SK-N-MC (cell line): ENCODE measurements around the gene ZNF384.
A peak's percentile ranks its signal among the peaks of the same experiment; 100 is the strongest.

Experiments
- DNase-seq: peaks from one replicate; pipeline ENCODE4 v3.0.0-alpha.2; 2011; ENCODE audit warnings: low read depth, low spot score
- H3K27ac ChIP-seq: fragments of 200-600 bp; sonication (generic); 2 replicates; pipeline ENCODE4 v1.5.1; 2016; ENCODE audit warnings: mixed run types
- H3K36me3 ChIP-seq: fragments of 200-600 bp; sonication (generic); 2 replicates; pipeline ENCODE4 v1.6.1; 2017; ENCODE audit warnings: antibody characterized with exemption, low read length, mixed read lengths; ENCODE audit not compliant: insufficient read depth
- H3K4me3 ChIP-seq: fragments of 200-600 bp; sonication (generic); 2 replicates; pipeline ENCODE4 v1.5.1; 2016
- H3K9ac ChIP-seq: fragments of 200-600 bp; sonication (generic); 2 replicates; pipeline ENCODE4 v1.8.0; 2017; ENCODE audit warnings: mixed run types, mixed read lengths; ENCODE audit not compliant: insufficient read length
- H3K9me3 ChIP-seq: fragments of 200-600 bp; sonication (generic); 2 replicates; pipeline ENCODE4 v1.6.1; 2017; ENCODE audit warnings: low read depth, mild to moderate bottlenecking, antibody characterized with exemption, low read length, moderate library complexity, mixed read lengths
- EZH2 ChIP-seq: fragments of 200-600 bp; sonication (generic); IDR thresholded peaks from one replicate; pipeline ENCODE4 v1.6.1; 2017; ENCODE audit warnings: antibody characterized with exemption
- FOXP2 ChIP-seq: optimal IDR thresholded peaks from 2 replicates; pipeline ENCODE3; 2011; ENCODE audit warnings: mild to moderate bottlenecking, moderate library complexity; ENCODE audit not compliant: insufficient read depth; ENCODE audit errors: extremely low read length, control extremely low read depth
- POLR2AphosphoS5 ChIP-seq: IDR thresholded peaks from 2 replicates; pipeline ENCODE4 v1.6.1; 2012; ENCODE audit warnings: mild to moderate bottlenecking, low read depth, low read length, borderline replicate concordance

The ZNF384 gene

DNA sequence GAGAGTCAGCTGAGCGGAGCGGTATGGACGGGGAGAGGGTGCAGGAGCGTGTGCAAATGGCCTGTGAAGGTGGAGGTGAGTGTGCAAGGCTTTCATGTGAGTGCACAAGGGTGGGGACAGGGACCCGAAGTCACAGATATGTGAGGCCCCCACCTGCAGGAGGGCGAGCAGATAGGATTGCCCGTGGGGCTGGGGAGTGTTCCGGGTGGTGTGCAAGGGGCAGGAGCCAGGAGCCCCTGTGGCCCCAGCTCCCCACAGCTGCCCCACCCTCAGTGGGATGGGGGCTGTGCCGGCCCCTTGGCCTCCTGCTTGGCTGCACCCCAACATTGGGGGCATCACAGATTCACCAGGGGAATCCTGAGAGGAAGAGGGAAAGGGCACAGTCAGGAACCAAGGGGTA lies 5.5 kb upstream of the ZNF384 start:
- Histone ChIP-seq H3K27ac (no peak overlapping the region), H3K9me3 (no peaks in the 10 kb centered on the region), H3K9ac (no peak overlapping the region), H3K36me3 (no peaks in the 10 kb centered on the region), H3K4me3 (no peak overlapping the region)
- TF ChIP-seq EZH2 (no peak), FOXP2 (no peak), POLR2AphosphoS5 (no peak)
- DNase-seq, result no peak

DNA sequence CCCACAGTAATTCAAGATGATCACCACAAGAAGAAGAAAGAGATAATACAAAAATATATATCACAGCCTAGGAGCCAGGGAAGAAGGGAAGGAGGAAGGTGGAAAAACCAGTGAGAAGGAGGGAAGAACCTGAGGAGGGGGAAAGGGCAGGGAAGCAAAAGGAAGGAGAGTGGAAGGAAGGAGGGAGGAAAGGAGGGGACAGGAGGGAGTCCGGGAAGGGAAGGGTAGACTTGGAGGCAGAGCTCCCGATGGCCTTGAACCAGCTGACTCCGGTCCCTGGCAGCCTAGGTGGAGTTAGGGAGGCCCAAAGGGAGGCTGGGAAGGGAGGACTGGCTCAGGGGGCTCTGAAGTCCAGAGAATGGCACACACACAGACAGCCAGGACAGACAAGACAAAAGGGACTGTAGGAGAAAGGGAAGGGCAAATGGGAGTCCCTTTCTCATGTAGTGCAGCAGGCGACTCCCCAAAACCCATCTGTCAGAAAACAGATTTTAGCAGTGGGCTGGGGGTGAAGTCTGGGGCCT lies 4.7 kb upstream of the ZNF384 start:
- Histone ChIP-seq H3K27ac (no peak overlapping the region), H3K9ac (no peak overlapping the region), H3K9me3 (no peaks in the 10 kb centered on the region), H3K4me3 (no peak overlapping the region), H3K36me3 (no peaks in the 10 kb centered on the region)
- no peak for DNase-seq
- no peak for TF ChIP-seq POLR2AphosphoS5

DNA sequence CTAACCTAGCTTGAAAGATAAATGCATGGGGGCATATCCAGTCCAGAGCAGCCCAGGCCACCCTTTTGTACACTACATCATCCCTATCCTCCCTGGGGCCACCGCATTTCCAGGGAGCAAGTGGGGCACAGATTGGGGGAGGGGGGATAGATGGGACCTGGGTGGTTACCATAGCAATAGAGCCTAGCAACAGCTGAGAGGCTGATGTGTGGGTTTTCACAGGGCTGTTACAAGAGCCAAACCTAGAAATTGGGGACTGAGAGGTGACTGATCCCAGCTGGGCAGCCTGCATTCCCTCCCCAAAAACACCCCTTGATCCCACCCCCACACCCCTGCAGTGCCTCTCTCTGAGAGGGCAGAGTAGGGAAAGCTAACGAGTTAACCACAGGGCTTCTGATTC lies 3.7 kb upstream of the ZNF384 start:
- H3K4me3 ChIP-seq, result no peak overlapping the region
- no peak overlapping the region for H3K9ac ChIP-seq
- no peak for DNase-seq
- TF ChIP-seq EZH2 (no peak), FOXP2 (no peak), POLR2AphosphoS5 (no peak)
- no peaks in the 10 kb centered on the region for H3K36me3 ChIP-seq
- H3K27ac ChIP-seq, result no peak overlapping the region
- no peaks in the 10 kb centered on the region for H3K9me3 ChIP-seq

DNA sequence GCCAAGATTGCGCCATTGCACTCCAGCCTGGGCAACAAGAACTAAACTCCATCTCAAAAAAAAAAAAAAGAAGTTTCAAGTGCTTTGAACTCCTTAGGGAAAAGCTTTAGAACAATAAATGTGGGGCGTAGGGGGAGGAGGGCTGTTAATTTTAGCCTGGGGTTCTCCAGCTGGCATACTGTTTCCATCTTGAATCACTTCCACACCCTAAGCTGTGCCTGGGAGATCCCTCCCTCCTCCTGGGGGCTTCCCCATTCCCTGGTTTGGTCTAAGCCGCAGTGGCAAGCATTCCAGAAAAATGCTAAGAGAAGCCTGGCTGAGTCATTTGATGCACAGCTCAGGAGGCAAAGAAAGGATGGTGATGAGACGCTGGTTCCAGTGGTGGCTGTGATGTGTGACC lies 2.3 kb upstream of the ZNF384 start:
- no peak for DNase-seq
- no peak overlapping the region for H3K4me3 ChIP-seq
- no peak for TF ChIP-seq EZH2
- TF ChIP-seq FOXP2, result no peak
- TF ChIP-seq POLR2AphosphoS5, result no peak
- H3K9ac ChIP-seq, result no peak overlapping the region
- no peaks in the 10 kb centered on the region for H3K36me3 ChIP-seq
- H3K27ac ChIP-seq, result peak overlapping the region; percentile 58
- H3K9me3 ChIP-seq, result no peaks in the 10 kb centered on the region

DNA sequence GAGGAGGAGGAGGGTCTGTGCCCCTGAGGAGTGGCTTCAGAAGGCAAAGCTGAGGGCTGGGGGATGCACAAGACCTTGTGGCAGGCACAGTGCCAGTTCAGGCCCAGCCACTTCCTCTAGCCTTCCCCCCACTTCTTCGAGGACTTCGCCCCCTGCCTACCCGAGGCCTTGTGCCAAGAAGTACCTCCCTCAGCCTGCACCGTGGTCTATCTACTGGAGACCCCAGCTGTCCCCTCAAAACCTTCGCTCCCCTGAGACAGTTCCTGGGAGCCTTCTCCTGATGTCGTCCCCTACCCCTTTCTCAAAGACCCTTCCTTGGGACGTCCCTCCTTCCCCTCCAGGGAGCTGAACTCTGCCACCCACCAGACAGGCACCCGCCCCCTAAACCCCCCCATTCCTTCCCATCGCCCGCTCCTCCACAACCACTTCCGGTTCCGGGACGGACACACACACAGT lies 604 bp downstream of the ZNF384 start:
- TF ChIP-seq EZH2 (no peak), POLR2AphosphoS5 (no peak), FOXP2 (no peak)
- peak overlapping the region; percentile 91 for H3K4me3 ChIP-seq

DNA sequence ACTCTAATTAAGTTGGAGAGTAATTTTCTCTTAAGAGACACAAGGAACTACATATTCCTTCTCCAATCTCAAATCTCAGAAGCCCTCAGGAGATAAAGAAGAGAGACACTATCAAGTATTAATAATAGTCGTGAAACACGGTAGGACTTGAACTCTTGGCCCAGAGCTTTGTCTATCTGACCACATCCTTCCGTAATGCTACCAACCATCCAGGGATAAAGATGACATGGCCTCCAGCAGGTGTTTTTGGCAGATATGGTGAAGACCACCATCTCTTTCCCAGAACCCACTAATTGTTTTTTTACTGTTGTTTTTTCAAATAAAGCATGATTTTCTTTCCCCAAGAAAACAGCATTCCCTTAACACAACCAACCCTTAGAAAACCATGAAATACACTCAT lies 3.4 kb downstream of the ZNF384 start:
- no peak for TF ChIP-seq FOXP2
- no peak for TF ChIP-seq EZH2
- TF ChIP-seq POLR2AphosphoS5, result no peak
- DNase-seq, result no peak
- Histone ChIP-seq H3K9ac (no peak overlapping the region), H3K27ac (no peak overlapping the region), H3K9me3 (no peaks in the 10 kb centered on the region), H3K4me3 (no peak overlapping the region), H3K36me3 (peaks cover 22% of the 10 kb centered on the region)

More for the DNA sequence above, 604 bp downstream of the ZNF384 start:
- Histone ChIP-seq H3K9me3 (no peaks in the 10 kb centered on the region), H3K36me3 (peaks cover 10% of the 10 kb centered on the region; the same call in 1 of the 2 replicates), H3K9ac (peak overlapping the region; percentile 98), H3K27ac (peak overlapping the region; percentile 96)
- no peak for DNase-seq

DNA sequence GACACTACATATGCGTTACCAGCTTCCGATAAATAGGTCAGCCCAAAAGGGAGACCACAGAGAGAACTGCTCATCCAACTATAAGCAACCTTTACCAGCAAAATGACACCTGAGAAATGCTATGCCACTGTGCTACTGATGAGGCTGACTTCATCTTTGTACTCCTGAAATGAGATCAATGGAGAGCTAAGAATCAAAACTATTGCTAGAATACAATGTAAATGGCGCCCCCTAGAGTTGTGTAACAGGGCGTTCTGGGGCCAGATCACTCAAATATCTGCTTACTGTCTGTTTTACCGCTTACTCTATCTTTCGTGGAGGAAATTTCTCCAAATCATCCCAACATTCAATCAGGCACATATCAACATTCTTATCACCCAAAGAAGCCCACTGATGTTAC lies 4.6 kb downstream of the ZNF384 start:
- H3K4me3 ChIP-seq, result no peak overlapping the region
- DNase-seq, result no peak
- no peak overlapping the region for H3K9ac ChIP-seq
- H3K9me3 ChIP-seq, result no peaks in the 10 kb centered on the region
- H3K27ac ChIP-seq, result no peak overlapping the region
- no peak for TF ChIP-seq POLR2AphosphoS5
- TF ChIP-seq FOXP2, result no peak
- no peak for TF ChIP-seq EZH2
- H3K36me3 ChIP-seq, result peaks cover 34% of the 10 kb centered on the region

DNA sequence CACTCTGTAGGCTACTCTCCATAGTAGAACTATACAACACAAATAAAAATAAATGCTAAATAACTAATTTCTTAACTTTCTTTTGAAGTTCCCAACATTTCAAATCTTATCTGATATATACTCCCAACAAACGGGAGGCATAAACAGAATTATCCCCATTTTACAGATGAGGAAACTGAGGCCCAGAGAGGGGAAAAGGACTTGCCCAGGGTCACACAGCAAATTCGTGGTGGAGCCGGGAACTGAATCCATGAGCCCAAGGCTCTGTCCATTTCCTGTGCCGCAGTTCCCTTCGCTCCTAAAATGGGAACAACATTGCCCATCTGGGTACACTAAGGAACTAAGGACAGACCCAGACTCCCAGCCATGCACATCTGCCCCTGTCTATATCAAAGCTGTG lies 12.2 kb downstream of the ZNF384 start:
- Histone ChIP-seq H3K4me3 (no peak overlapping the region), H3K36me3 (peaks cover 91% of the 10 kb centered on the region), H3K9ac (no peak overlapping the region), H3K9me3 (no peaks in the 10 kb centered on the region), H3K27ac (no peak overlapping the region)
- no peak for TF ChIP-seq FOXP2
- no peak for TF ChIP-seq POLR2AphosphoS5
- no peak for TF ChIP-seq EZH2
- no peak for DNase-seq

DNA sequence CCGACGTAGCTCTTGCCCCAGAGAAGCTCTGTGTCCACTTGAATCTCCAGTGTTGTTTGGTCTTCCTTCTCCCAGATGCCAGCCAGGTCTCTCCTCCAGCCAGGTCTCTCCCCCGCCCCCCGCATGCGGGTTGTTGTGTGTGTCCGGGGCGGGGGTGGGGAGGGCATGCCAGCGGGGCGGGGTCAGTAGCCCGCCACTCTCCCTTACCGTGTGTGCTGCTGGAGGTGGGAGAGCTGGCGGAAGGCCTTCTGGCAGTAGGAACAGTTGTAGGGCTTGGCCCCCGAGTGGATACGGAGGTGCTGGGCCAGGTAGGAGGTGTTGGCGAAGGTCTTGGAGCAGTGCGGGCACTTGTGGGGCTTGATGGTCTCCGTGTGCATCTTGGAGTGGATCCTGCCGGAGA lies 17.0 kb downstream of the ZNF384 start:
- H3K9ac ChIP-seq, result no peak overlapping the region
- no peak overlapping the region for H3K4me3 ChIP-seq
- TF ChIP-seq FOXP2 (no peak), EZH2 (no peak), POLR2AphosphoS5 (no peak)
- DNase-seq, result no peak
- H3K27ac ChIP-seq, result no peak overlapping the region
- no peaks in the 10 kb centered on the region for H3K9me3 ChIP-seq
- peaks cover 99% of the 10 kb centered on the region for H3K36me3 ChIP-seq
